ENCODE measurements around the gene GOLPH3L. TPM values are rescaled to one million over a fixed set of nuclear protein-coding genes. Genes with fewer than 3 reads are reported as not detected.
A peak's percentile ranks its signal among the peaks of the same experiment; 100 is the strongest.

The GOLPH3L gene
- total and polyA plus RNA-seq, 2 of the 13 experiments (the other 11 are each of a cell fraction or from before 2014, with no cell fraction given): 8.2 to 12.8 TPM

- TF ChIP-seq PLSCR1 (CRISPR knock-in tag; IDR thresholded peaks at IDR 0.05; ENCODE audit: borderline replicate concordance) (no peak), HBP1 (CRISPR knock-in tag; IDR thresholded peaks at IDR 0.05; ENCODE audit: low read depth) (no peak), YEATS2 (CRISPR knock-in tag; IDR thresholded peaks at IDR 0.05; ENCODE audit: borderline replicate concordance) (no peak), REL (CRISPR knock-in tag; conservative IDR thresholded peaks at IDR 0.05) (no peak), FOSL1 (CRISPR knock-in tag; IDR thresholded peaks at IDR 0.05; ENCODE audit: borderline replicate concordance) (peak; percentile 68; the same call in 1 of the 2 replicates), ONECUT2 (CRISPR knock-in tag; IDR thresholded peaks at IDR 0.05) (no peak), NRL (CRISPR knock-in tag; IDR thresholded peaks at IDR 0.05; ENCODE audit: borderline replicate concordance) (no peak), THRA (CRISPR knock-in tag; IDR thresholded peaks at IDR 0.05; ENCODE audit: borderline replicate concordance) (peak; percentile 25; the same call in 1 of the 2 replicates), MBNL3 (CRISPR knock-in tag; conservative IDR thresholded peaks at IDR 0.05) (no peak), ZNF7 (CRISPR knock-in tag; IDR thresholded peaks at IDR 0.05) (no peak), MAFK (conservative IDR thresholded peaks at IDR 0.05 in 1 of 2, IDR thresholded peaks at IDR 0.05 in 1 of 2; ENCODE audit: low read length in 2 of 2) (0 out of 4 replicates have a peak, but pooled peaks of 1 of the 2 experiments have one; percentile 2), ETV5 (CRISPR knock-in tag; IDR thresholded peaks at IDR 0.05; ENCODE audit: borderline replicate concordance) (peak; percentile 78; the same call in 1 of the 2 replicates), TEF (CRISPR knock-in tag; IDR thresholded peaks at IDR 0.05) (no peak), SALL2 (CRISPR knock-in tag; IDR thresholded peaks at IDR 0.05) (no peak), ZNF207 (IDR thresholded peaks at IDR 0.05; ENCODE audit: borderline replicate concordance) (no peak)
These were observed 83.7 kb downstream of the GOLPH3L start (continued) for GRCh38 chr1:150613061-150613920.
